HG03097 (cell line): ENCODE data around the gene RPL5.

Experiments used
- ATAC-seq: cut with Tn5 transposase; IDR thresholded peaks from one replicate; pipeline ENCODE4 v1.9.1; 2021; ENCODE audit not compliant: unreplicated experiment, low FRiP score

RPL5 gene

GRCh38 chr1:92851729-92852128 is 19.9 kb downstream of the RPL5 start:
- ATAC-seq: no peak

GRCh38 chr1:92853299-92853698 is 21.5 kb downstream of the RPL5 start:
- no peak for ATAC-seq

GRCh38 chr1:92854101-92854785 is 22.4 kb downstream of the RPL5 start:
- ATAC-seq: no peak

- ATAC-seq: no peak
Measured at GRCh38 chr1:92855236-92855635, 23.4 kb downstream of the RPL5 start.

- ATAC-seq: no peak
Measured at GRCh38 chr1:92857817-92858216, 26.0 kb downstream of the RPL5 start.

- no peak for ATAC-seq
Measured at GRCh38 chr1:92858564-92859399, 26.9 kb downstream of the RPL5 start.

- no peak for ATAC-seq
Measured at GRCh38 chr1:92859400-92860039, 27.7 kb downstream of the RPL5 start.

GRCh38 chr1:92862605-92863004 is 30.8 kb downstream of the RPL5 start:
- ATAC-seq: no peak

GRCh38 chr1:92864131-92864530 is 32.3 kb downstream of the RPL5 start:
- no peak for ATAC-seq

GRCh38 chr1:92870591-92870990 is 38.8 kb downstream of the RPL5 start:
- no peak for ATAC-seq

- ATAC-seq: no peak
Measured at GRCh38 chr1:92872719-92873118, 40.9 kb downstream of the RPL5 start.

- no peak for ATAC-seq
Measured at GRCh38 chr1:92874987-92875386, 43.1 kb downstream of the RPL5 start.

- no peak for ATAC-seq
Measured at GRCh38 chr1:92876351-92876750, 44.5 kb downstream of the RPL5 start.

GRCh38 chr1:92877081-92877711 is 45.4 kb downstream of the RPL5 start:
- ATAC-seq: no peak

- no peak for ATAC-seq
Measured at GRCh38 chr1:92877792-92878191, 46.0 kb downstream of the RPL5 start.

- no peak for ATAC-seq
Measured at GRCh38 chr1:92879316-92879968, 47.6 kb downstream of the RPL5 start.

- no peak for ATAC-seq
Measured at GRCh38 chr1:92881391-92881790, 49.6 kb downstream of the RPL5 start.

- ATAC-seq: no peak
Measured at GRCh38 chr1:92882819-92883218, 51.0 kb downstream of the RPL5 start.

- ATAC-seq: no peak
Measured at GRCh38 chr1:92883297-92883696, 51.5 kb downstream of the RPL5 start.

GRCh38 chr1:92884195-92884594 is 52.4 kb downstream of the RPL5 start:
- ATAC-seq: no peak
